ENCODE measurements around the gene ITGB5.

- TF ChIP-seq CTCF (conservative IDR thresholded peaks at IDR 0.05 in 1 of 2, IDR thresholded peaks at IDR 0.05 in 1 of 2; ENCODE audit: extremely low read depth in 1 of 2, insufficient read depth in 1 of 2, low read depth in 1 of 2, low read length in 2 of 2) (no peak), EZH2 (IDR thresholded peaks at IDR 0.05; ENCODE audit: borderline replicate concordance, low read length) (no peak)
Observed at GRCh38 chr3:124873226-124873625, 13.9 kb downstream of the ITGB5 start.
